HG03139 (cell line): ENCODE measurements around the gene SEMA5A.

Source experiments
- ATAC-seq: cut with Tn5 transposase; IDR thresholded peaks from one replicate; pipeline ENCODE4 v1.9.1; 2021; ENCODE audit not compliant: unreplicated experiment

SEMA5A gene

GRCh38 chr5:9483243-9483642 is 62.6 kb downstream of the SEMA5A start:
- ATAC-seq = no peak

DNA sequence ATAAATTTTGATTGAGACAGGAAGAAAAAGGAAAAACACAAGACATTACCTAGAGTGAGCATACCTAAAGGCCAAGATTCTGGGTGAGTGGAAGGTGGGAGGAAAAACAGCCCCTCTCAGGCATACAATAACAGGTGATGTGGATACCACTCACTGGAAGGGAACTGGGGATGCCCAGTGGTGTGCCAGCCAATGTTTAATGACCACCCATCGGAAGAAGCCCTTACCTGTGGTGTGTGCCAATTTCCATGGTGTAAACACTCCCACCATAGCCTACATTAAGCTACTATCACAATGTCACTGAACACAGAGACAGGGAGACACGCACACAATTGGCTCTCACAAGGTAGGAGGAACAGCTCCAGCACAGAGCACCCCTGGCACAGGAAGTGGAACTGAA is 63.5 kb downstream of the SEMA5A start:
- ATAC-seq = no peak

GRCh38 chr5:9480499-9480898 is 65.4 kb downstream of the SEMA5A start:
- no peak for ATAC-seq

DNA sequence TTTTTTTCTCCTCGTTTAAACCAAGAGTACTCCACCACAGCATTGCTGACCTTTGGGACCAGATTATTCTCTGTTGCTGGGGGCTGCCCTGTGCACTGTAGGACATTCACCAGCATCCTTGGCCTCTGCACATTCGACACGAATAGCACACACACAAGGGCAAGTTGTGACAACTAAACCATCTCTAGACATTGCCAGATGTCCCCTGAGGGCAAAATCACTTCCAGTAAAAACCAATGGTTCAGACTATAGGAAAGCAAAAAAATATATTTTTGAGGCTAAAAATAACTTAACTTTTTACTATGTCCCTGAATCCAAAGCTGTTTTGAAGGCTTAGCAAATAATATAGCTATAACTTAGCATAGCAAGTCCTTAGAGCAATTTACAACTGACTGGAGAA is 65.9 kb downstream of the SEMA5A start:
- no peak for ATAC-seq

- no peak for ATAC-seq
Measured at GRCh38 chr5:9479361-9479760, 66.5 kb downstream of the SEMA5A start.

DNA sequence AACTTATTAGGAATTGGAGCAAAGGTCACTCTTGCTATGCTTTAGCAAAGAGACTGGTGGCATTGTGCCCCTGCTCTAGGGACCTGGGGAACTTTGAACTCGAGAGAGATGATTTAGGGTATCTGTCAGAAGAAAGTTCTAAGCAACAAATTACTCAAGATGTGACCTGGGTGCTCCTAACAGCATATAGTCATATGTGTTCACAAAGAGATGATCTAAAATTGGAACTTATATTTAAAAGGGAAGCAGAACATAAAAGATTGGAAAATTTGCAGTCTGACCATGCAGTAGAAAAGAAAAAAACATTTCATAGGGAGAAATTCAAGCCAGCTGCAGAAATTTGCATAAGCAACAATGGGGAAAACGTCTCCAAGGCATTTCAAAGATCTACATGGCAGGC is 68.3 kb downstream of the SEMA5A start:
- no peak for ATAC-seq

- ATAC-seq = no peak
Measured at GRCh38 chr5:9474219-9475002, 71.5 kb downstream of the SEMA5A start.

DNA sequence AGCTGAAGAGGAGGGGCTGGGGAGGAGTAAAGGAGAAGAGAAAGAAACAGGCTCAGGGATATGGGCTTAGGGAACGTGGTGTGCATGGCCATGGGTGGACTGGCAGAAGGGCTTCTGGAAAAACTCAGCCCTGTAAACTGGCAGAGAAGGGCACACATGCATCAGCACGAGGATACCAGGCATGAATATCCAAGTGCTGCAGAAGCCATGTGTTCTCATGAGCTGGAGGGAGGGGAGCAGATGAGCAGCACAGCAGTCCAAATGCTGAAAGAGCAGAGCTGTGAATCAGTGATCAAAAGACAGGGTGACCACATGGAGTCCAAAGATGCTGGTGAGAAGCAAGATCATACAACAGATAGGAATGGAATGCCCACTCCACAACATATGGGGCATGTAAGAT is 72.3 kb downstream of the SEMA5A start:
- no peak for ATAC-seq

DNA sequence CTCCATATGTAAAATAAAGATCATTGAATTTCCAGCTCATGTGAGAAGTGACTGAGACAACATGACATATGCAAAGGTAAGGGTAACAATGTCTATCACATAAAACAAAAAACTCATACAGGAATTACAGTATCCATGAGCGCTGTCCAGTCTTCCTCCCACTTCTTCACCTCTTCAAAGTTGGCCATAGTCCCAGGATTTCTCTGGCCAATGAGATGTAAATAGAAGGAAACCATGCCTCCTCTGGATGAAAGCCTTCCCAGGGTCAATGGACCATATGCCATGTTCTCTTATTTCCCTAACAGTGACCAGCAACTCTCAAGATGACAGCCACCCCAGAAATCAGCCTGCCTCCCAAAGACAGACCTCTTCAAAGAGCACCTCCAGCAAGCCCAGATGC is 75.5 kb downstream of the SEMA5A start:
- ATAC-seq = no peak

- no peak for ATAC-seq
Measured at GRCh38 chr5:9468060-9468388, 77.9 kb downstream of the SEMA5A start.

DNA sequence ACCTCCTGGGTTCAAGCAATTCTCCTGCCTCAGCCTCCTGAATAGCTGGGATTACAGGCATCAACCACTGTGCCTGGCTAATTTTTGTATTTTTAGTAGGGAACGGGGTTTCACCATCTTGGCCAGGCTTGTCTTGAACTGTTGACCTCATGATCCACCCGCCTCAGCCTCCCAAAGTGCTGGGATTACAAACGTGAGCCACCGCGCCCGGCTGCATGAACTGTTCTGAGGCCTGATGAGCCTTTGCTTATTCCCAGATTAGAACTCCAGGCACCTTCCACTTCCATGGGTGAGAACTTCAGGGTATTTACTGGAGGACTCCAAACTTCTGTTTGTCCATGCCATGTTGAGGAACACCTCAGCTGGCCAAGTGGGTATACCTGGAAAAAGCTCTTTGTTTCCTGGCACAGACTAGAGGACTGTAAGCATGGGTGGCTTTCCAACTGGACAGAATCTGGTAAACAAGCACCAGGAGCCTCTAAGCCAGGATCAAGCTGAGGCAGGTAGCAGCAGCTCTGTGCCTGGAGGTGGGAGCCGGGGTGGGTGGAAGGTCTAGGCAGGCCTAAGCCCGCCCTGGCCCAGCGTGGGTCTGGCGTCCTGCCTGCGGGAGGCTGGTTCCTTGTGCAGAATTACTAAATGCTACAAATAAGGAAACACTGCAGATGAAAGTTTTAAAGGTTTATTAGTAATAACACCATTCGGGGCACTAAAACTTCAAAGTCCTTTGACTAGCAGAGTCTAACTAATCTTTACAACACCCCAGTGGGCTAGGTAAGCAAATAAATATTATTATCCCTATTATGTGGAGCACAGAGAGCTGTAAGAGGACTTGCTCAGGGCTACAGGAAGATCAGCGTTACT is 78.4 kb downstream of the SEMA5A start:
- ATAC-seq = no peak

DNA sequence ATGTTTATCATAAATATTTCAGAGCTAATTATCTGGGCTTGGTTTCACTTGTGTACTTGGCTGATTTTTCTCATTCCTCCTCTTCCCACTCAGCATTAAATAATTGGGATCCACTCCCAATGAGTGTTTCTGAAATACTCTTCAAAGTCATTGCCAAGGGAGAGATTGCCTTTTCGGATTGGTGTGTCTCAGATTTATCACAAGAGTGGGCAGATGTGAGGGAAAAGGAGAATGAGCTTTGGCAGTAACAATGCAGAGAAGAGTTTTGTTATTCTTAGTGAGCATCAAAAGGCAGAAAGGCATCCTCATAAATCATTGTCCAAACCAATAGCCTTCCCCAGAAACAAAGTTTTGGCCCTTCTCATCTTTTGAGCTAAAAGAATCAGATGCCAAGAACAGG is 79.2 kb downstream of the SEMA5A start:
- no peak for ATAC-seq

DNA sequence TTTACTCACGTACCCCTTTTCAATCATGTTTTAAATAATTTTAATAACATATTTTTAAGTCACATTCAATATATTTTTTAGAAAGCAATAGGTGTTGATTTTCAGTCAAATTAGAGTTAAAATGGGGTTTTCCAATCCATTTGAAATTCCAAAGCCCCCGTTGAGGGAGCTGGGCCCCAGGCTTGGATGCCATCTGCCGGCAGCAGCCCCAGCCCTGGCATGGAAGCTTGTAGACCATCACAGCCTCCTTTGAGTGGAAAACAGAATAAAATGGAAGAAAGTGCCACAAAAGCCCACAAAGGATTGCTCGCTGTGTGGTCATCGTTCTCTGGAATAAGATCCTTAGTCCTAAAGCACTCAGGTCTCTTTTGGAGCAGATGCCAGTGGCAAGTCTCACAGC is 81.4 kb downstream of the SEMA5A start:
- no peak for ATAC-seq

DNA sequence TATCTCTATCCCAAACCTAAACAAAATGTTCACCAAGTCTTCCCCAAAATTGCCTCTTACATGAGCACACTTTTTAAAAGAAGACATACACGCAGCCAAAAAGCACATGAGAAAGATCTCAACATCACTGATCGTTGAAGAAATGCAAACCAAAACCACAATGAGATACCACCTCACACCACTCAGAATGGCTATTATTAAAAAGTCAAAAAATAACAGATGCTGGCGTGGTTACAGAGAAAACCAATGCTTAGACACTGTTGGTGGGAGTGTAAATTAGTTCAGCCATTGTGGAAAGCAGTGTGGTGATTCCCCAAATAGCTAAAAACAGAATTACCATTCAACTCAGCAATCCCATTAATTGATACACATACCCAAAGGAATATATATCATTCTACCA is 83.8 kb downstream of the SEMA5A start:
- ATAC-seq = no peak

DNA sequence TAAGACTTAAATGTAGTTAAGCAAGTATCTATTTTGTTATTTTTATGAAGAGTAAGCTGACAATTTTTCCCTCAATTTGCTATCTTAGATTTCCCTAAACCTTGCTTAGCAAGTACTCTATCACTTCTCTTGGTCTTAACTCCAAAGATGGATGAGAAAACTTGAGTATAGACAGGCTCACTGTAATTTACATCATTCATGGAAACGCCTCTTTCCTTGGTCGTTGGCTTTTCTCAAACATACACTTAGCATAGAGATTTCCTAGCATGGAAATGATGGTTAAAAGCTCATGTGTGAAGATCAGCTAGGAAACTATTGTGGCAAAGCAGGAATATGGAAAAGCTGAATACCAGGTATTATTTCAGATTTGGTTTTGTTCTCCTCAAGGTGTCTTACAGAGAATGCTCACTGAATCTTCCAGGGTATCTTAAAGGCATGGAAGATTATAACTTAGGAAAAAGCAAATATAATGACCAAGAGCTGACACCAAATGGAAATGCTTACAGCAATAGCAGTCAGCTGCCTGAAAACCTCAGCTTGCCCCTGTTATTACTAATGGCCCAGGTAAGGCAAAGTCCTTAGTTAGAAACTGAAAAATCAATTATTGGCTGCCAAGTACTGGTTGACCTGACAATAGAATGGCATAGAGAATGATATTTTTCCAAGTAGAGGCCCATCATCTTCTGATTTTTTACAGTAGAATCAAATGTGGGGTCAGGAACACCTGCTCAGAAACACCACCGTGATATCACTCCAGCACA is 84.8 kb downstream of the SEMA5A start:
- ATAC-seq = no peak

DNA sequence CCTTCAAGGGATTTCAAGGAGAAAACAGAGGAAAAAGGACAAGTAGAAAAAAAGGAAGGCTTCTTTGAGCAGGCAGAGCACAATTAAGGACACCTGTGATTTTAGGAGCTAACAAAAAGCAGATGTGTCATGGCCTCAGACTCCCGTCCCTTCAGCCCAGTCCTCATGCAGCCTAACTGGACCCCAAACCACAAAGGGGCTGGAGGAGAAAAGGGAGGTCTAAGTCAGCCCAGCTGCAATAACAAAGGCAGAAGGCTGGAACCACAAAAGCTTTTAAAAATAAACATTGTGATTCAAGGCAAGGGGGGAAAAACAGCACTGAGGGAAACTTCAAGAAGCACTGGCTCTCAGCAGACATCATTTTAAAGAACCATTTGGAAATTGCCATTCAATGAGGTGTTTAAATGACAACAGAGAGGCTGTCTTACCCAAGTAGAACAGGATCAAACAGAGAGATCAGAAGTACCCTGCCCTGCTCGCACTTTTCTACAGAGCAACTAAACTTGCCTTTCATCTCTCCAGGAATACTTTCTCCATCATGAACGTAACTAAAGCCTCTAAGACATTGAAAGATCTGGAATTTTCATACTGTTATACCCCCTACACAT is 89.3 kb downstream of the SEMA5A start:
- ATAC-seq = no peak

GRCh38 chr5:9455826-9456434 is 89.9 kb downstream of the SEMA5A start:
- no peak for ATAC-seq

DNA sequence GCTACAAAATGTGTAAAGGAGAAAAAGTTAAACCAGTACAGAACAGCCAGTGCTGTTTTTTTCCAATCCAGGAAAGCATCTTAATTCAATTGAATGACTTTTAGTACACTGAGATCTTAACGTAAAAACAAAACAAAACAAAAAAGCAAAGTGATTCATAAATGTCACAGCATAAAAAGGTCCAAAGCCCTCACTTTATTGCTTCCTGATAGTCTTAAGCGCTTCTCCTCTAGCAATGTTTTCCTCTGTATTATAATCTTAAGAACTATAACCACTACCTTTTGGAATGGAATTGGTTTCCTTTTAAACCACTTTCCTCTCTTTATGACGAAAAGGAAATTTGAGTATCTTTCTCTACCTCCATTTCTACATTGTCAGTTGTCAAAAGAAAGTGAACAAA is 91.4 kb downstream of the SEMA5A start:
- no peak for ATAC-seq

DNA sequence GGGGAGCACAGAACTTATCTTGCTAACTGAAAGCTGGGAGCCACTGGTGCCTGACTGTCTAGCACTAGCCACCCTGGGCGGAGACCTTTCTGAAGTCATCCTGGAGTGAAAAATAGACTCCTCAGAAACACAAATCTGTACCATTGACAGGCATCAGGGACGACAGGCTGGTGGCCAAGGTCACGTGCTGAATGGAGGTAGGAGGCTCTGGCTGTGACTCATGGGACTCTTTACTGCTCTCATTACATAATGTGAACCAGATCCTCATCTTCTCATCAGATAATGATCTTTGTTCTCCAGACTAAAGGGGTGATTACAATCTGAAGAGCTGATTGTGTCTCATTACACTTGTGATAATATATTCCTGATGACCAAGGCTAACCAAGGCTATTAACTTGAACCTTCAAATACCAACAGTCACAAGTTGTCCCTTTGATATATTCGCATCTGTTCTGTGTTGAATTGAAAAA is 91.8 kb downstream of the SEMA5A start:
- no peak for ATAC-seq

GRCh38 chr5:9453480-9454011 is 92.3 kb downstream of the SEMA5A start:
- ATAC-seq = no peak

GRCh38 chr5:9452181-9452580 is 93.7 kb downstream of the SEMA5A start:
- ATAC-seq = no peak
